ENCODE data around the gene LDLRAD3. TPM values are rescaled to one million over a fixed set of nuclear protein-coding genes. Genes with fewer than 3 reads are reported as not detected.
A peak's percentile ranks its signal among the peaks of the same experiment; 100 is the strongest.

LDLRAD3 gene
- total RNA-seq, 1 donor from 2014 or later, result 21.6 TPM

- H3K4me3 ChIP-seq, result no peak overlapping the region
- H3K9me3 ChIP-seq, result no peaks in the 10 kb centered on the region
- DNase-seq (ENCODE audit: low spot score in 2 of 2), result no peak
- no peaks in the 10 kb centered on the region for H3K27me3 ChIP-seq
- TF ChIP-seq, protein P1, sequence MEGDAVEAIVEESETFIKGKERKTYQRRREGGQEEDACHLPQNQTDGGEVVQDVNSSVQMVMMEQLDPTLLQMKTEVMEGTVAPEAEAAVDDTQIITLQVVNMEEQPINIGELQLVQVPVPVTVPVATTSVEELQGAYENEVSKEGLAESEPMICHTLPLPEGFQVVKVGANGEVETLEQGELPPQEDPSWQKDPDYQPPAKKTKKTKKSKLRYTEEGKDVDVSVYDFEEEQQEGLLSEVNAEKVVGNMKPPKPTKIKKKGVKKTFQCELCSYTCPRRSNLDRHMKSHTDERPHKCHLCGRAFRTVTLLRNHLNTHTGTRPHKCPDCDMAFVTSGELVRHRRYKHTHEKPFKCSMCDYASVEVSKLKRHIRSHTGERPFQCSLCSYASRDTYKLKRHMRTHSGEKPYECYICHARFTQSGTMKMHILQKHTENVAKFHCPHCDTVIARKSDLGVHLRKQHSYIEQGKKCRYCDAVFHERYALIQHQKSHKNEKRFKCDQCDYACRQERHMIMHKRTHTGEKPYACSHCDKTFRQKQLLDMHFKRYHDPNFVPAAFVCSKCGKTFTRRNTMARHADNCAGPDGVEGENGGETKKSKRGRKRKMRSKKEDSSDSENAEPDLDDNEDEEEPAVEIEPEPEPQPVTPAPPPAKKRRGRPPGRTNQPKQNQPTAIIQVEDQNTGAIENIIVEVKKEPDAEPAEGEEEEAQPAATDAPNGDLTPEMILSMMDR (IDR thresholded peaks at IDR 0.05), result no peak
- no peak overlapping the region for H3K27ac ChIP-seq
- intact Hi-C loops (cut with DNase I), result no loop called here
- peaks cover 0 to 5% of the 10 kb centered on the region in 2 donors for H3K4me1 ChIP-seq
- peaks cover 4 to 7% of the 10 kb centered on the region in 2 donors for H3K36me3 ChIP-seq
Observed at GRCh38 chr11:36086366-36086765, 142.5 kb downstream of the LDLRAD3 start.

DNA sequence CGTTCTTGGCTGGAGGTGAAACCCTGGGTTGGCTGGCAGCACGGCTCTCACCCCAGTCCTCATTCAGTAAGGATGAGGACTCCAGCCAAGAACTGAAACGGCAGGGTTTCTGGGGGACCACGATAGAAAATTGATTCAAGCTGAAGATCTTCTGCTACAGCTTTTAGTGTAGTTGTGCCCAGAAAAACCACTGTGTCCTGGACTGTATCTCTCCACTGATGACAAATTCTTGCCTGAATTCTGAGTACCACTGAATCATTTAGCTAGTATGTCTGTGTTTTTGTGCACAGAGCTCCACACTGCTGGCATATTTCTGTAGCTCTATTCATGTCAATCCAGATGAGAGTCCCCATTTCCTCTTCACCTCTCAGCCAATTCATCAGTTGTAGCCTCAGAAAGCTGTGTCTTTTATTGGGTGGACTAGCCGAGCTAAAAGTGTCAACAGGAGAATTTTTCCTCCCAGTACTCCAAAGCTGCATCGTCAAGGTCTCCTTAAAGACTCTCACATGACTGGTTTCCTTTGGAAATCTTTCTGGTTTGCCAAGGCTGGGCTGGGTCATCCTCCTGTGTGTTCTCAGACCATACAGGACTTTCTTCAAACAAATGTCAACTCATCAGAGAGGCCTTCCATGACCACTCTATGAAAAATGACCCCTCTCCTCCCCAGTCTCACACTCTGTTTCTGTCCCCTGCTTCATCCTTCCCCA, 144.6 kb downstream of the LDLRAD3 start:
- Histone ChIP-seq H3K4me3 (no peak overlapping the region), H3K27ac (peak overlapping the region; percentile 57 to 73), H3K36me3 (no peaks in the 10 kb centered on the region), H3K4me1 (peaks cover 0 to 5% of the 10 kb centered on the region in 2 donors), H3K27me3 (no peaks in the 10 kb centered on the region), H3K9me3 (no peaks in the 10 kb centered on the region)
- intact Hi-C loops (cut with DNase I), result no loop called here
- TF ChIP-seq, protein P1 (IDR thresholded peaks at IDR 0.05), result no peak
- no peak for DNase-seq (ENCODE audit: low spot score in 2 of 2)

DNA sequence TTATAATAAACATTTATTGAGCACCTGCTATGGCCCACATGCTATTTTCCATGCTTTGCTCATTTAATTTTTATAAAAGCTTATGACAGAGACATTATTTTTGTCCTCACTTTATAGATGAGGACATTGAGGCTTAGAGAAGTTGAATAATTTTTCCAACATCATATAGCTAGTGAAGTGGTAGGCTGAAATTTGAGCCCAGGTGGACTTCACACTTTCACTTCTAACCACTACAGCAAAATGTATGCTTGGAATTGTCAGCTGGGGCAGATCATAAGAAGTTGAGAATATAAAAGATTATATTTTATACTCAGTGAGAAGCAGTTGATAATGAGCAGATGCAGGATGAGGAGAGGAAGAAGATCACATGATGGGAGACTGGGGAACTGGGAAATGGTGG, 146.1 kb downstream of the LDLRAD3 start:
- intact Hi-C loops (cut with DNase I), result no loop called here
- H3K9me3 ChIP-seq, result no peaks in the 10 kb centered on the region
- no peak overlapping the region for H3K27ac ChIP-seq
- H3K4me3 ChIP-seq, result no peak overlapping the region
- no peak for DNase-seq (ENCODE audit: low spot score in 2 of 2)
- H3K27me3 ChIP-seq, result no peaks in the 10 kb centered on the region
- TF ChIP-seq, protein P1 (IDR thresholded peaks at IDR 0.05), result no peak
- peaks cover 0 to 5% of the 10 kb centered on the region in 2 donors for H3K4me1 ChIP-seq
- no peaks in the 10 kb centered on the region for H3K36me3 ChIP-seq

- no peaks in the 10 kb centered on the region for H3K36me3 ChIP-seq
- no peak for DNase-seq (ENCODE audit: low spot score in 2 of 2)
- peaks cover 0 to 5% of the 10 kb centered on the region in 2 donors for H3K4me1 ChIP-seq
- H3K27ac ChIP-seq, result peak overlapping the region in 1 of 2 donors; percentile 2
- no peaks in the 10 kb centered on the region for H3K27me3 ChIP-seq
- TF ChIP-seq, protein P1 (IDR thresholded peaks at IDR 0.05), result no peak
- no peak overlapping the region for H3K4me3 ChIP-seq
- H3K9me3 ChIP-seq, result no peaks in the 10 kb centered on the region
- intact Hi-C loops (cut with DNase I), result no loop called here
Observed at GRCh38 chr11:36090356-36091109, 146.7 kb downstream of the LDLRAD3 start.

DNA sequence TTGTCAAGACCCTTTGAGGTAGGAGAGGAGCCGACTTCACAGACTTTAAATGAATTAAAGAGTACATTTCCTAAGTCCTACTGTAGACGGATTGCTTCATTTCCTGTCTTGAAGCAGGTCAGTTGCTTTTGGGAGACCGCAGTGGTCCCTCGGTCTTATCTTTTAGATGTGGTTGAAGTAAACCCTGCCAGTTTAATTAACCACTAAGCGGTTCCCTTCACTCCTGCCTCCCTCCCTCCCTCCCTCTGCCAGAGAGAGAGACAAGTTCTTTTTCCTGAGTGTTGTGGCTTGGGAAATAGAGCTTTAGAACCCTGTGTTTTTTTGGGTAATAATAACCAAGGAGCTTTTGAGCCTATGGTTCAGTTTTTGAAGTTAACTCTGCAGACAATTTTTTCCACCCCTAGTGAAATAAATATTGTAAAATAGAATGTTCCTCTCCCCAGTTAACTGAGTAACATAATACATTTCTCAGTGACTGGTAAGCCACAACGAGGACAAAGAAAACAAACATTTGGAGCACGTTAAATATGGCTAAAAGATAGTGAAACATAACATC, 147.5 kb downstream of the LDLRAD3 start:
- Histone ChIP-seq H3K27me3 (no peaks in the 10 kb centered on the region), H3K27ac (peak overlapping the region in 1 of 2 donors; percentile 2), H3K9me3 (no peaks in the 10 kb centered on the region), H3K4me3 (no peak overlapping the region), H3K36me3 (no peaks in the 10 kb centered on the region), H3K4me1 (peaks cover 0 to 5% of the 10 kb centered on the region in 2 donors)
- DNase-seq (ENCODE audit: low spot score in 2 of 2), result no peak
- TF ChIP-seq, protein P1 (IDR thresholded peaks at IDR 0.05), result no peak
- intact Hi-C loops (cut with DNase I), result no loop called here
